Measurements from ENCODE around the gene NT5C1B.

Gene NT5C1B

DNA sequence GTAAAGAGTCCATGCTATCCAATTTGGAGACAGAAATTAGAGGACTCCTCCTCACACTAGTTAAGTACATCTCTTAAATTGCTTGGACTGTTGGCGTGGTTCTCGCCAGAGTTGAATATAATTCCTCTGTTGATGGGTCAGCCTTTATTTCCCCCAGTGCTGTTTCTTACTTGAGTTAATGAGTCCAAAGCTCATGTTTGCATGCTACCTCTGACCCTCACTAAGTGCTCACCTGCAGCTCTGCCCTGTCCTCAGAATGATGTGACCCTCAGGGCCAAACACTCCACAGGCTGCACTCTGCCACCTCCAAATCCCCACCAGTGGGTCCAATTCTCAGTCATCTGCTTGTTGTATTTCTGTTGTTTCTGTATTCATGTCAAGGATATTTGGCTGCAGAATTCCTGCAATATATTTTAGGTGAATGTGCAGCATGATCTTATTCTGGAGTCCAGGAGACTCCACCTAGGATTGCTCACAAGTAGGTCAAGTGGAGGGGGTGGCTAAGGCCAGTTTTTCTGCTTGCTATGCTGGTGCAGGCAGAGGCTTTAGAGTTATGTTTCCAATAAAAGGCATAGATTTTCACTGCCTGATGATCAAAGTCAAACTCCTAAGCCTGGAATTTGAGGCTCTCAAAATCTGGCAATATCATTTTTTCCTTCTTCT lies 66.8 kb downstream of the NT5C1B start:
- Histone ChIP-seq H3K9ac (ENCODE audit: low read length in 5 of 5) (no peak overlapping the region), H3K27ac (ENCODE audit: low read depth, low read length) (no peak overlapping the region), H3K4me3 (ENCODE audit: low read depth in 1 of 5, low read length in 5 of 5) (no peak overlapping the region), H3K36me3 (ENCODE audit: control insufficient read depth in 5 of 5, insufficient read depth in 5 of 5, low read length in 5 of 5) (no peaks in the 10 kb centered on the region), H3K27me3 (ENCODE audit: control insufficient read depth in 5 of 5, insufficient read depth in 4 of 5, low read length in 5 of 5) (peaks cover 0 to 11% (median 3%) of the 10 kb centered on the region in 5 donors), H3K9me3 (ENCODE audit: control insufficient read depth in 5 of 5, low read length in 5 of 5) (no peaks in the 10 kb centered on the region), H3K4me1 (ENCODE audit: control insufficient read depth in 5 of 5, insufficient read depth in 5 of 5, low read length in 5 of 5) (peaks cover 0 to 13% (median 0%) of the 10 kb centered on the region in 5 donors)

DNA sequence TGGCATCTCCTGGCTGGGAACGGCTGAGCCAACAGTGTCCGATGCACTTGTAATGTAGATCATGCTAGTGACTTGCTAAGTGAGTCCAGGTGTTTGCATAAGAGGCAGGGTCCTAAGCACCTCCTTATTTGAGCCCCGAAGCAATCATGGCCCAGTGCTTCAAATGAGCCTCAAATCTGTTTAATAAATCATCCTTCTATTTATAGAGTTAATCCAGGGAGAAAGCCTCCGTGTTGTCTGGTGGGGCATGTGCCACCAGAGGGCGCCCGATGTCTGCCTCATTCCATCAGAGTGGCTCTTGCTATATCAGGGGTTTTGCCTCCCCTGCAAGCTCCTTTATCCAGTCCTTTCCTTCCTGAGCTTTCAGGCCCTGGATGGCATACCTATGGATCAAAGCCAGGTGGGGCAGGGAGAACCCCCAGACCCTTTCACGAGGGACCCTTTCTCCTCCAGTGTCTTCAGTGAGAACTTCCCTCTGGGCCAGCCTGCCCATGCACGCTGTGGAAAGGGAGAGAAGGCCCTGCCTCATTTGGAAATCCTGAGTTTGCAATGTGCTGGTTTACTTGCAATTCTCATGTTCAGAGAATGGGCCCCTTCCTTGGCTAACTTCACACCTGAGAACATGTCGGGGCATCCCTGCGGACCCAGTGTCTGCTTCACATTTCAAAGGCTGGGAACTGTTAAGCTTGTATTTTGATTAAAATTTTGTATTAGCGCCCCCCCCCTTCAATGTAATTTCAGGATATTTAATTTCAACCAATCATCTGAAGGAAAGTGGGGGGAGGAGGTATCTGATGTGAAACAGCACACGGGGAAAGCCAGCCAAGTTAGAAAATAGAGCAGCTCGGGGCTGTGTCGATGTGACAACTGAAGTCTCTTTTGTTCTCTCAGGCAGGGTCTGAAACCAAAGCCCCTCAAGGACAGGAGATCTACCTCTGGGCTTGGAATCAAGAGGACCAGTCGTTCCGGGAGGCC lies 68.6 kb downstream of the NT5C1B start:
- Histone ChIP-seq H3K4me3 (ENCODE audit: low read depth in 1 of 5, low read length in 5 of 5) (peak overlapping the region in 1 of 5 donors; percentile 20), H3K27ac (ENCODE audit: low read depth, low read length) (no peak overlapping the region), H3K36me3 (ENCODE audit: control insufficient read depth in 5 of 5, insufficient read depth in 5 of 5, low read length in 5 of 5) (no peaks in the 10 kb centered on the region), H3K9ac (ENCODE audit: low read length in 5 of 5) (no peak overlapping the region), H3K9me3 (ENCODE audit: control insufficient read depth in 5 of 5, low read length in 5 of 5) (no peaks in the 10 kb centered on the region), H3K4me1 (ENCODE audit: control insufficient read depth in 5 of 5, insufficient read depth in 5 of 5, low read length in 5 of 5) (peaks cover 0 to 13% (median 0%) of the 10 kb centered on the region in 5 donors), H3K27me3 (ENCODE audit: control insufficient read depth in 5 of 5, insufficient read depth in 4 of 5, low read length in 5 of 5) (peaks cover 0 to 11% (median 3%) of the 10 kb centered on the region in 5 donors)

- Histone ChIP-seq H3K27ac (ENCODE audit: low read depth, low read length) (no peak overlapping the region), H3K9ac (ENCODE audit: low read length in 5 of 5) (no peak overlapping the region), H3K36me3 (ENCODE audit: control insufficient read depth in 5 of 5, insufficient read depth in 5 of 5, low read length in 5 of 5) (no peaks in the 10 kb centered on the region), H3K4me1 (ENCODE audit: control insufficient read depth in 5 of 5, insufficient read depth in 5 of 5, low read length in 5 of 5) (peaks cover 0 to 14% (median 3%) of the 10 kb centered on the region in 5 donors), H3K4me3 (ENCODE audit: low read depth in 1 of 5, low read length in 5 of 5) (peak overlapping the region in 1 of 5 donors; percentile 20), H3K9me3 (ENCODE audit: control insufficient read depth in 5 of 5, low read length in 5 of 5) (no peaks in the 10 kb centered on the region), H3K27me3 (ENCODE audit: control insufficient read depth in 5 of 5, insufficient read depth in 4 of 5, low read length in 5 of 5) (peaks cover 0 to 11% (median 3%) of the 10 kb centered on the region in 5 donors)
These were observed 69.4 kb downstream of the NT5C1B start for GRCh38 chr2:18519914-18520450.

DNA sequence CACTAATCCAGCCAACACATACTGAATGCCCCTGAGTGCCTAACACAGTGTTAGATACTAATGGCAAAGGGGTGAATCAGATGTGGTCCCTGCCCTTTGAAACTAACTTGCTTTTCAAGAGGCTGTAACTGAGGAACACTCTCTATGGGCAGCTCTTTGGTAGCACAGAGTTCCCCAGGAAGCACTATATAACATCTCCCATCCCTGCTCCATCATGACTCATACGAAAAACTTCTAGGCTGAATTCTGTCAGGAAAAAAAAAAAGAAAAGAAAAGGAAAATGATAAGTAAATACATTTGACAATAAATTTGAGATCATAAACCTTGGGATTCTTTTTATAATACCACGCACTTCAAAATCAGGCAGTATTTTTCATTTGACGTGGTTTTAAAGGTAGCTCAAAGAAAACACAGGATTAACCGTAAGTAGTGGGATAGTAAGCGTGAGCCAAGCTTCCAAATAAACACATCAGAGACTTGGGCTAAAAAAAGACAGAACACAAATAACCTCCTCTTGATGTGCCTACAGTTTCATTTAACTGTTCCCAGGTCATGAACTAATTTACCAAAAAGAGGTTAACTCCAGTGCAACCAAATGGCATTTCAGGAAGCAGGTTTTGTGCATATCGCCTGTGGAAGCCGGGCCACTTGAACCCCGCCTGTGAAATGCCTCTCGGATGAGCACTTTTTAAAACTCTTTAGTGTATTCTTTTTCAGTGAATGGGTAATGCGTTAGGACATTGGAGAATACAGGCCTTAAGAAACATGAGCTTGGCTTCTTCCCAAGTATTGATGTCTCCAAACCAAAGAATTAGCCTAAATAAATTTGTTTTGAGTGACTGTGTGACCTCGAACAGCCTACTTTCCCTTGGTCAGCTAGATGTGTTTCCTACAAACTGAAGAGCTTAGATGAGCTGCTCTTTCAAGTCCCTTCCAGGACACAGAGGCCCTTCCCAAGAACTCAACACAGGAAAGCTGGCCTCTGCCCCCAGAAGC lies 71.0 kb downstream of the NT5C1B start:
- Histone ChIP-seq H3K9ac (ENCODE audit: low read length in 5 of 5) (no peak overlapping the region), H3K4me3 (ENCODE audit: low read depth in 1 of 5, low read length in 5 of 5) (no peak overlapping the region), H3K27me3 (ENCODE audit: control insufficient read depth in 5 of 5, insufficient read depth in 4 of 5, low read length in 5 of 5) (peaks cover 0 to 11% (median 3%) of the 10 kb centered on the region in 5 donors), H3K27ac (ENCODE audit: low read depth, low read length) (no peak overlapping the region), H3K36me3 (ENCODE audit: control insufficient read depth in 5 of 5, insufficient read depth in 5 of 5, low read length in 5 of 5) (no peaks in the 10 kb centered on the region), H3K9me3 (ENCODE audit: control insufficient read depth in 5 of 5, low read length in 5 of 5) (no peaks in the 10 kb centered on the region), H3K4me1 (ENCODE audit: control insufficient read depth in 5 of 5, insufficient read depth in 5 of 5, low read length in 5 of 5) (peaks cover 0 to 17% (median 6%) of the 10 kb centered on the region in 5 donors)

GRCh38 chr2:18517386-18517785 lies 72.0 kb downstream of the NT5C1B start:
- Histone ChIP-seq H3K27ac (ENCODE audit: low read depth, low read length) (no peak overlapping the region), H3K9ac (ENCODE audit: low read length in 5 of 5) (no peak overlapping the region), H3K9me3 (ENCODE audit: control insufficient read depth in 5 of 5, low read length in 5 of 5) (no peaks in the 10 kb centered on the region), H3K4me1 (ENCODE audit: control insufficient read depth in 5 of 5, insufficient read depth in 5 of 5, low read length in 5 of 5) (peaks cover 0 to 17% (median 6%) of the 10 kb centered on the region in 5 donors), H3K36me3 (ENCODE audit: control insufficient read depth in 5 of 5, insufficient read depth in 5 of 5, low read length in 5 of 5) (no peaks in the 10 kb centered on the region), H3K4me3 (ENCODE audit: low read depth in 1 of 5, low read length in 5 of 5) (no peak overlapping the region), H3K27me3 (ENCODE audit: control insufficient read depth in 5 of 5, insufficient read depth in 4 of 5, low read length in 5 of 5) (peaks cover 0 to 11% (median 3%) of the 10 kb centered on the region in 5 donors)

DNA sequence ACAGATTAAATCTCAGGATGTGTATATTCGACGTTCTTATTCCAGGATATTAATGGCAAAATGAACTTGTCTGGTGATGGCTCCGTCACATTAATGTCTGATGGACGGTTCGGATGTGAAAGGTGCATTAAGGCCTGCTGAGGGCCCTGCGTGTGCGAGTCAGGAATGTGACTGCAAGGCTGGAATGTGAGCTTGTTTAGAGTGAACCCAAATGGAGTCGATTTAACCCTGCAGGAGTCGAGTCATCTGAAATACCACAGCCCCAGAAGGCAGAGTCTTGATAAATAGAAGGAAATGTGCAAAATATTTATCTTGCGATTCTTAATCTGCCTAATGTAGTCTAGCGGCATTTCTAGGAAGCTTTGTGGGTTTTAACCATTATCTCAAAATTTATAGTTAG lies 73.3 kb downstream of the NT5C1B start:
- Histone ChIP-seq H3K36me3 (ENCODE audit: control insufficient read depth in 5 of 5, insufficient read depth in 5 of 5, low read length in 5 of 5) (no peaks in the 10 kb centered on the region), H3K27ac (ENCODE audit: low read depth, low read length) (no peak overlapping the region), H3K27me3 (ENCODE audit: control insufficient read depth in 5 of 5, insufficient read depth in 4 of 5, low read length in 5 of 5) (peaks cover 0 to 11% (median 3%) of the 10 kb centered on the region in 5 donors), H3K9me3 (ENCODE audit: control insufficient read depth in 5 of 5, low read length in 5 of 5) (no peaks in the 10 kb centered on the region), H3K4me3 (ENCODE audit: low read depth in 1 of 5, low read length in 5 of 5) (no peak overlapping the region), H3K4me1 (ENCODE audit: control insufficient read depth in 5 of 5, insufficient read depth in 5 of 5, low read length in 5 of 5) (peaks cover 0 to 16% (median 6%) of the 10 kb centered on the region in 5 donors), H3K9ac (ENCODE audit: low read length in 5 of 5) (no peak overlapping the region)

- H3K4me1 ChIP-seq (ENCODE audit: control insufficient read depth in 5 of 5, insufficient read depth in 5 of 5, low read length in 5 of 5), result peaks cover 0 to 15% (median 6%) of the 10 kb centered on the region in 5 donors
- H3K27ac ChIP-seq (ENCODE audit: low read depth, low read length), result no peak overlapping the region
These were observed 74.6 kb downstream of the NT5C1B start for GRCh38 chr2:18514526-18515461.

More at GRCh38 chr2:18514526-18515461, 74.6 kb downstream of the NT5C1B start:
- Histone ChIP-seq H3K9ac (ENCODE audit: low read length in 5 of 5) (no peak overlapping the region), H3K36me3 (ENCODE audit: control insufficient read depth in 5 of 5, insufficient read depth in 5 of 5, low read length in 5 of 5) (no peaks in the 10 kb centered on the region), H3K4me3 (ENCODE audit: low read depth in 1 of 5, low read length in 5 of 5) (no peak overlapping the region), H3K9me3 (ENCODE audit: control insufficient read depth in 5 of 5, low read length in 5 of 5) (no peaks in the 10 kb centered on the region), H3K27me3 (ENCODE audit: control insufficient read depth in 5 of 5, insufficient read depth in 4 of 5, low read length in 5 of 5) (peaks cover 0 to 5% (median 3%) of the 10 kb centered on the region in 5 donors)
